SH-SY5Y (cell line): ENCODE results near the gene TRIM37.

Experiments used
- GATA2 ChIP-seq: IDR thresholded peaks from 2 replicates; pipeline ENCODE4 v1.6.1; 2011; ENCODE audit warnings: mild to moderate bottlenecking, low read depth, low read length
- GATA3 ChIP-seq: IDR thresholded peaks from 2 replicates; pipeline ENCODE4 v1.6.1; 2011; ENCODE audit warnings: low read depth, mild to moderate bottlenecking, low read length, moderate library complexity

The TRIM37 gene

DNA sequence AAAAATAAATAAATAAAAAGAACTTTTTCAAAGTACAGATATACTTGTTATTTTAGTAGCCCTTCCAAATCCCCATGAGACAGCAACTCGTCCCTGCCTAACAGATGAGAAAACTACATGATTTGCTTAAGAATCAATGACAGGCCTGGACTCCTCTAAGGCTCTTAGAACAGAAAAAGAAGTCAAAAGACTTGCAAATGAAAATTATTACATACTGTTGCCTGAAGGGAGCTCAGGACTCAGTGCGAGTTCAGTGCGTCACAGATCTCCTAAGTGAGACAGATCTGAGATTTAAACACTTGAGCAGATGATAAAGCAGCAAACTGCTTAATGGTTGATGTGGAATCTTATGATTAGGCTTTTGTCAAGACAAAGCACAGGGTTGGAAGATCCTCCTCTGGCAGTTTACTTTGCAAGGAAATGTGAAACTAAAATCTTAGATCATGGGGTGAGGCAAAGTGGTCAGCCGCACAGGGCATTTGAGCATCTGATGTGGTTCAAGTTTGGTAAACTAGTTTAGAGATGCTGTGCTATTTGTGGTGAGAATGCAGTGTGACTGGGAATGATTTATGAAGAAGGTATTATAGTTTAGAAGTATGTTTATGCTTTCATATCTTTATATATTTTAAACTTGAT lies 138.1 kb downstream of the TRIM37 start:
- TF ChIP-seq GATA2 (no peak), GATA3 (no peak)

DNA sequence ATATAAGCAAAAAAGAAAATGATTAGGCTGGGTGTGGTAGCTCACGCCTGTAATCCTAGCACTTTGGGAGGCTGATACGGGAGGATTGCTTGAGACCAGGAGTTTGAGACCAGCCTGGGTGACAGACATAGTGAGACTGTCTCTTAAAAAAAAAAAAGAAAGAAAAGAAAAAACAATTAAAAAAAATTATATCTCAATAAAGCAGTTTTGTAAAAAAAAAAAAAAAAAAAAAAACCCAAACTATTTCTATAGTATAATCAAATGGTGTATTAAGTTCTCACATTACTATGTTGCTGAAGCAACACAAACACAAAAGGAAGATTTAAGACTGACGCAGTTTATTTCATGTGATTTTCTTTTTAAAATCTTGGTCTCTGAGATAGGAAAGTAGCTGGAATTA lies 140.5 kb downstream of the TRIM37 start:
- no peak for TF ChIP-seq GATA3
- no peak for TF ChIP-seq GATA2

DNA sequence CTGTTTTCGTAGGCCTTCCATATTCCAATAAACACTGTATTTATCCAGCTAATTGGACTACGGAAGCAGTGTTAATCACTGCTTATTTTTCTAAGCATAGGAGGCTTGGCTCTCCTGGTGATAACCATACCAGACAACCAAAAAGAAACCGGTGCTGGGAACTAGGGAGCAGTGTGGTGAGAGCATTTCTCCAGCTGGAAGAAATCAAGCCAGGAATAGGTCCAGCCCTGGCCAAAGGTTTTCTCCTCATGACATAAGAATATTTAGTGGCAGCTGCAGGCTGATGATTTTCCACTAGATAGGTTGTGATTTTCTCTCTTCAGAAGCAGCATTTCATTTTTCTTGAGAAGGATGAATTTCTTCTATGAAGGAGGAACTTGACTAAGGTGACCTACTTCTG lies 141.5 kb downstream of the TRIM37 start:
- TF ChIP-seq GATA2 = no peak
- no peak for TF ChIP-seq GATA3

DNA sequence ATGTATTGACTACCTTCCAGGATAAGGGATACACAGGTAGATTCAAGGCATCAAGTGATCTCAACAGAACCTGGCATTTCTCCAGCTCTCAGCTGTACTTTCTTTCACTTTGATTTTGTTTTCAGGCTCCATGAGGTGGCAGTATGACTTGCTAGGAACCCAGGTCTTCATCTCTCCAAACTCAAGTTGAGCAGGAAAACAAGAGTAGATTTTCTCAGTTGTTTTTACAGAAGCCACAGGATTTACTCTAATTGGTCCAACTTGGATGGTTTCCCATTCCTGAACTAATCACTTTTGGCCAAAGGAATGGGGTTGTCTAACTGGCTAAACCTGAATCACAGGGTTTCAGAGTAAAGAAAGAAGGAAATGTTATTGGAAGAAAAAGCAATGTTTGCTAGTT lies 146.6 kb downstream of the TRIM37 start:
- TF ChIP-seq GATA3 (no peak), GATA2 (no peak)

DNA sequence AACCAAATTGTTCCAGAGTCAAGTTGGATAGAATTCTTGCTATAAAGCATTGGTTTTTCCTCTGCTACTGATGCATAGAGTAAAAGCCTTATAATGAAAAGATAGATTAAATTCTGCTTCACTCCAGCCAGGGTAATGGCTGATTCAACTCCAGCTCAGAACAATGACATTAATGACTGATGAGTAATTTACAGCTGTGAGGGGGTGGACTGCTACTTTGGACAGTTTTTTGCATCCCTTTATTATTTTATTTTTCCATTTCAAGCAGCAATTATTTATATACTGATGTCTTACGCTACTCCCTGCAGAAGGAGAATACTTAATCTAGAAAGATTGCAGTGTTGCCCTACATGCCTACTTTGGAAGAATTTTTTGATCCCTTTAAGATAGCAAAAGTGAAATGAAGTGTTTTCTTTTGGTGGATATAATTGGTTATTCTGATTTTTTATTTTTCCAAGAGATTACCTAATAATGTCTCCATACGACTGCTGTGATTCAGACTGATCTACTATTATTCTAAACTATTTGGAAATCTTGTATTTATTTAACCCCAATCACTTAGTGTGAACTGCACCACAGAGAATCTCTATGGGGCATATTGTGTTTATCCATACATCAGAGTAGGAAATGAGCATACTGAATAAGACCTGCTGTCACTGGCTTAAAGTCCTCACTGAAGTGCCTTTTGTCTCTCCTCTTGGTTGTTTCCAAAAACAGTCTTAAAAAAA lies 149.5 kb downstream of the TRIM37 start:
- no peak for TF ChIP-seq GATA3
- no peak for TF ChIP-seq GATA2

DNA sequence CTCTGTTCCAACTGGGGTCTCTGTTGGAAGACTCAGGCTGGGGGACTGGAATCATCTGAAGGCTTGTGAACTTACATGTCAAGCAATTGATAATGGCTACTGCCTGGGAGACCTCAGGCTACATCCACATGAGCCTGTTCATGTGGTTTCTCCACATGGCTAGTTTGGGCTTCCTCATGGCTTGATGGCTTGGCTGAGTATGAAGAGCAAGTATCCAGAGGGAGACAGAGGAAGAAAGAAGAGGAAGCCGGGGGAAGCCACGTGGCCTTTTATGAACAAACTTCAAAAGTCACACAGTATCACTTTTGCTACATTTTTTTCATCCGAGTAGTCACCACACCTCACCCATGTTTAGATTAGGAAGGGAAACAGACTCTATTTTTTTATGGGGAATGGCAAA lies 158.9 kb downstream of the TRIM37 start:
- no peak for TF ChIP-seq GATA2
- no peak for TF ChIP-seq GATA3

DNA sequence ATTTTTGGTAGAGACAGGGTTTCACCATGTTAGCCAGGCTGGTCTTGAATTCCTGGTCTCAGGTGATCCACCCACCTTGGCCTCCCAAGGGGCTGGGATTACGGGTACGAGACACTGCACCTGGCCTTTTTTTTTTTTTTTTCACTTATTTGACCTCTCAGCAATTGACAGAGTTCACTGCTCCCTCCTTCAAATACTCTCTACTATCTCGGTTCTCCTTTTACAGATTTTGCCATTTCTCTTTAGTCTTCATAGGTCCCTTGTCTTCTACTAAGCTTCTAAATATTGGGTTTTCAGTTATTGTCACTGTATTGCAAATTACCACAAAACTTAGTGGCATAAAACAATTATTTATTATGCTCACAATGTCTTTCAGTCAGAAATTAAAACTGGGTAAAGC lies 159.3 kb downstream of the TRIM37 start:
- no peak for TF ChIP-seq GATA2
- TF ChIP-seq GATA3 = no peak

DNA sequence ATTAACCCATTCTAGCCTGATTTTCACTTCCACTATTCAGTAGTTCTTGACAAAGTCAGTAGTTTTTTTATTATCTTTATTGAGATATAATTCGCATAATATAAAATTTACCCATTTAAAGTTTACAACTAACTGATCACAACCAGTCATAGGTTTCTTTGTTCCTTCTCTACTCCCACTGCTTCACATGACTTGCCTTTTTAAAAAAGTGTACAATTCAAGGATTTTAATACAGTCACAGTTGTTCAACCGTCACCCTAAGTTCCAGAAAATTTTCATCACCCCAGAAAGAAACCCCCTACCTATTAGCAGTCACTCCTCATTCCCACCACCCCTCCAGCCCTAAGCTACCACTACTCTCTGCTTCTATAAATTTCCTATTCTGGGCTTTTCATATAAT lies 162.5 kb downstream of the TRIM37 start:
- TF ChIP-seq GATA3 = no peak
- no peak for TF ChIP-seq GATA2

DNA sequence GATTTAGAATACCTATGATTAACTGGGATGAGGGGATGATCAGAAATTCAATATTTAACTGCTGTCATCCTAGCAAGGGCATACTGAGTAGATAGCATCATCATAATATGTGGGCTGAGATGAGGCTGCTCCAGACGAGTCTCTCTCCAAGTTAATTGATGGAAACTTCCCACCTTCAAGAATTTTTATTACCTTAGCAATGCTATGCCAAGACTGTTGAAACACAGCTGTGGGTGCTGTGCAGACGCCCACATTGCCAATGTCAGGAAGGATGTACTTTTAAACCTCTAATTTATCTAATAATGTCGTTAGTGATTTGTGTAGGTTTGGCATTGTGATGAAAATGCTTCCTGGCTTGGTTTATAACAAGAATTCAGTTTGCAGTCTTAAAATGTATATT lies 170.4 kb downstream of the TRIM37 start:
- TF ChIP-seq GATA2 (no peak), GATA3 (no peak)

DNA sequence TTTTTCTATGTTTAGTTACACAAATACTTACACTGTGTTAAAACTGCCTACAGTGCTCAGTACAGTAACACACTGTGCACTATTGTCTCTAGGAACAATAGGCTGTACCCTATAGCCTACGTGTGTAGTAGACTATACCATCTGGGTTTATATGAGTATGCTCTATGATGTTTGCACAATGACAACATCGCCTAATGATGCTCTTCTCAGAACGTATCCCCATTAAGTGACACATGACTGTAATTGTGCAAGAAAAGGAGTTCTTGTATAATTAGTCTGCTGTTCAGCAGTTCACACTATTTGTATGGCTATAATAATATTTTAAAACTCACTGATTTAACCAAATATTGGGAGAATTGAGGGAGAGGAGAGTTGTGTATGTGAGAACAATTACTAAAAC lies 173.7 kb downstream of the TRIM37 start:
- TF ChIP-seq GATA2 (no peak), GATA3 (no peak)
